Measurements from ENCODE around the gene COL18A1. TPM values are rescaled to one million over a fixed set of nuclear protein-coding genes. Genes with fewer than 3 reads are reported as not detected.

COL18A1 gene
- total and polyA plus RNA-seq, 2 donors from 2014 or later = 150 to 316 TPM

- peak overlapping the region in 2 of 3 donors; percentile 52 to 76 for H3K9ac ChIP-seq (ENCODE audit: low read length in 3 of 3)
- peaks cover 0 to 2% (median 0%) of the 10 kb centered on the region in 3 donors for H3K36me3 ChIP-seq (ENCODE audit: control insufficient read depth in 2 of 3, insufficient read depth in 3 of 3, low read length in 3 of 3)
- TF ChIP-seq CTCF (IDR thresholded peaks at IDR 0.05; ENCODE audit: borderline replicate concordance, extremely low read depth, insufficient read depth) = no peak
- no peaks in the 10 kb centered on the region for H3K9me3 ChIP-seq (ENCODE audit: control insufficient read depth in 2 of 3, insufficient read depth in 1 of 3, low read length in 3 of 3)
- H3K4me3 ChIP-seq (ENCODE audit: low read length in 3 of 3) = peak overlapping the region in 2 of 3 donors; percentile 29 to 48
- peaks cover 4 to 84% (median 52%) of the 10 kb centered on the region in 3 donors for H3K4me1 ChIP-seq (ENCODE audit: control insufficient read depth in 2 of 3, insufficient read depth in 2 of 3, low read depth in 1 of 3, low read length in 3 of 3)
- DNase-seq (peak; percentile 90 to 96 (median 92)), FAIRE-seq (peak; percentile 33)
- H3K27ac ChIP-seq (ENCODE audit: low read depth in 2 of 2, low read length in 2 of 2) = peak overlapping the region; percentile 97 to 99
- intact Hi-C loops (cut with DNase I) = no loop called here
- no peaks in the 10 kb centered on the region for H3K27me3 ChIP-seq (ENCODE audit: control insufficient read depth, insufficient read depth, low read length)
Measured at GRCh38 chr21:45420061-45421041, 15.4 kb downstream of the COL18A1 start.

- Histone ChIP-seq H3K9me3 (ENCODE audit: control insufficient read depth in 2 of 3, insufficient read depth in 1 of 3, low read length in 3 of 3) (no peaks in the 10 kb centered on the region), H3K36me3 (ENCODE audit: control insufficient read depth in 2 of 3, insufficient read depth in 3 of 3, low read length in 3 of 3) (peaks cover 0 to 2% (median 0%) of the 10 kb centered on the region in 3 donors), H3K4me1 (ENCODE audit: control insufficient read depth in 2 of 3, insufficient read depth in 2 of 3, low read depth in 1 of 3, low read length in 3 of 3) (peaks cover 4 to 80% (median 52%) of the 10 kb centered on the region in 3 donors), H3K27me3 (ENCODE audit: control insufficient read depth, insufficient read depth, low read length) (no peaks in the 10 kb centered on the region), H3K9ac (ENCODE audit: low read length in 3 of 3) (peak overlapping the region in 1 of 3 donors; percentile 79), H3K4me3 (ENCODE audit: low read length in 3 of 3) (no peak overlapping the region), H3K27ac (ENCODE audit: low read depth in 2 of 2, low read length in 2 of 2) (peak overlapping the region; percentile 97 to 99)
- FAIRE-seq = no peak
- DNase-seq = peak; percentile 77 to 93 (median 85)
- TF ChIP-seq CTCF (IDR thresholded peaks at IDR 0.05; ENCODE audit: borderline replicate concordance, extremely low read depth, insufficient read depth) = no peak
- intact Hi-C loops (cut with DNase I) = no loop called here
Measured at GRCh38 chr21:45421071-45421845, 16.3 kb downstream of the COL18A1 start.

- Histone ChIP-seq H3K4me3 (ENCODE audit: low read length in 3 of 3) (peak overlapping the region in 2 of 3 donors; percentile 12 to 16), H3K27me3 (ENCODE audit: control insufficient read depth, insufficient read depth, low read length) (no peaks in the 10 kb centered on the region), H3K4me1 (ENCODE audit: control insufficient read depth in 2 of 3, insufficient read depth in 2 of 3, low read depth in 1 of 3, low read length in 3 of 3) (peaks cover 4 to 80% (median 55%) of the 10 kb centered on the region in 3 donors), H3K9ac (ENCODE audit: low read length in 3 of 3) (peak overlapping the region in 1 of 3 donors; percentile 79), H3K27ac (ENCODE audit: low read depth in 2 of 2, low read length in 2 of 2) (peak overlapping the region; percentile 97 to 99), H3K9me3 (ENCODE audit: control insufficient read depth in 2 of 3, insufficient read depth in 1 of 3, low read length in 3 of 3) (no peaks in the 10 kb centered on the region), H3K36me3 (ENCODE audit: control insufficient read depth in 2 of 3, insufficient read depth in 3 of 3, low read length in 3 of 3) (peaks cover 0 to 2% (median 0%) of the 10 kb centered on the region in 3 donors)
- no peak for FAIRE-seq
- peak in 2 of 5 donors; percentile 57 to 69 for DNase-seq
- intact Hi-C loops (cut with DNase I) = no loop called here
- no peak for TF ChIP-seq CTCF (IDR thresholded peaks at IDR 0.05; ENCODE audit: borderline replicate concordance, extremely low read depth, insufficient read depth)
Measured at GRCh38 chr21:45421846-45422775, 17.1 kb downstream of the COL18A1 start.

Data from kidney (tissue), 14 donors.